Lower leg skin (tissue), 4 donors: Measurements from ENCODE around the gene HMCES. TPM values are rescaled to one million over a fixed set of nuclear protein-coding genes. Genes with fewer than 3 reads are reported as not detected.

ENCODE experiments used
- DNase-seq, 2 donors: peaks; one replicate each; pipeline ENCODE4 v3.0.0-alpha.2; 2019; ENCODE audit warnings: low spot score in 2 of 2
- H3K4me3 ChIP-seq: fragments of 200-600 bp; sonication (generic); 2 replicates; pipeline ENCODE4 v1.5.1; 2017; ENCODE audit warnings: mild to moderate bottlenecking, low read depth; ENCODE audit not compliant: poor library complexity, severe bottlenecking
- CTCF ChIP-seq, 3 donors: fragments of 450-650 bp; IDR thresholded peaks; one replicate each; pipeline ENCODE4 v1.5.1; 2016; ENCODE audit warnings: antibody characterized with exemption in 3 of 3, mild to moderate bottlenecking in 3 of 3, moderate library complexity in 2 of 3
- POLR2A ChIP-seq, 2 donors: fragments of 450-650 bp; IDR thresholded peaks; one replicate each; pipeline ENCODE4 v1.6.1; 2016 to 2017; ENCODE audit warnings: antibody characterized with exemption in 2 of 2, mild to moderate bottlenecking in 1 of 2, moderate library complexity in 1 of 2
- WGBS, 2 donors: methylation state at CpG; one replicate each; pipeline ENCODE4 v1.1.5; 2018; 5-methylcytosine and 5-hydroxymethylcytosine counted together
- intact Hi-C: fragments of 100-400 bp; cut with DNase I; formaldehyde crosslinking; loops from one replicate; pipeline ENCODE4 v1.15.0; 2023; ENCODE audit warnings: low total_unique reads
- total RNA-seq, 4 donors: library from RNA; depleted of rRNA; stranded (reverse); fragments of >200 nt; gene quantifications; one replicate each; pipeline ENCODE4 v1.1.0, GENCODE V29; 2016

The HMCES gene
- total RNA-seq, 4 donors from 2014 or later = 25.2 to 34.9 (median 34.4) TPM

- 1% methylated on average over 30 of the region's 34 CpGs; no CpG with 5 or more reads in 1 of the 2 donors for WGBS, 2 donors
- H3K4me3 ChIP-seq = peak overlapping the region; percentile 97
- TF ChIP-seq CTCF (IDR thresholded peaks at IDR 0.05) = no peak
- peak in 1 of 2 donors; percentile 96 for TF ChIP-seq POLR2A (IDR thresholded peaks at IDR 0.05)
- DNase-seq = no peak
- intact Hi-C loops = no loop called here
Observed at GRCh38 chr3:129315998-129316247, 37.3 kb downstream of the HMCES start.

- WGBS, 2 donors = 0 to 1% methylated on average over 21 to 29 of the region's 65 CpGs
- intact Hi-C loops = no loop called here
- DNase-seq = peak; percentile 89 to 98
- TF ChIP-seq CTCF (IDR thresholded peaks at IDR 0.05) (no peak), POLR2A (IDR thresholded peaks at IDR 0.05) (no peak)
- H3K4me3 ChIP-seq = peak overlapping the region; percentile 97
Observed at GRCh38 chr3:129316248-129317013, 37.8 kb downstream of the HMCES start.

- DNase-seq = peak in 1 of 2 donors; percentile 37
- TF ChIP-seq POLR2A (IDR thresholded peaks at IDR 0.05) = no peak
- no peak for TF ChIP-seq CTCF (IDR thresholded peaks at IDR 0.05)
- WGBS, 2 donors = 33 to 39% methylated on average over 15 of the region's 15 CpGs
- intact Hi-C loops = no loop called here
- peak overlapping the region; percentile 97 for H3K4me3 ChIP-seq
Observed at GRCh38 chr3:129317014-129317771, 38.5 kb downstream of the HMCES start.

DNA sequence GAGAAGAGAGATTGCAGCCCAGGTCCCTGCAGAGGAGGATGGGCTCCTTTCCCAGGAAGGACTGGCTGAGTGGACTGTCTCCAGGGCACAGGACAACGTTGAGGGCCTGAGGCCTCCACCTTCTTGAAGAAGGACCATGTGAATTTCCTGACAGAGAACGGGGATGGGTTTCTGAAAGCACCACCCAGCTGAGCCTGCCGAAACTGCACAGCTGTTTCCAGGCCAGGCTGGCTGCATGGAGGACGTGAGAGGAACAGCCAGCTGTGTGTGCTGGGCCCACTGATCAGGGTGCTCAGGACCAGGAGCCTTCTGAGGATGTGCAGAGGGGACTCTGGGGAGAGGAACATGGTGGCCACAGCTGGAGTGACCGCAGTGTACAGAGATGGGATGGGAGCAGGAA is 39.2 kb downstream of the HMCES start:
- no peak for TF ChIP-seq POLR2A (IDR thresholded peaks at IDR 0.05)
- no peak for TF ChIP-seq CTCF (IDR thresholded peaks at IDR 0.05)
- DNase-seq = no peak
- WGBS, 2 donors = 66 to 77% methylated on average over 3 to 5 of the region's 5 CpGs
- intact Hi-C loops = no loop called here
- H3K4me3 ChIP-seq = no peak overlapping the region

DNA sequence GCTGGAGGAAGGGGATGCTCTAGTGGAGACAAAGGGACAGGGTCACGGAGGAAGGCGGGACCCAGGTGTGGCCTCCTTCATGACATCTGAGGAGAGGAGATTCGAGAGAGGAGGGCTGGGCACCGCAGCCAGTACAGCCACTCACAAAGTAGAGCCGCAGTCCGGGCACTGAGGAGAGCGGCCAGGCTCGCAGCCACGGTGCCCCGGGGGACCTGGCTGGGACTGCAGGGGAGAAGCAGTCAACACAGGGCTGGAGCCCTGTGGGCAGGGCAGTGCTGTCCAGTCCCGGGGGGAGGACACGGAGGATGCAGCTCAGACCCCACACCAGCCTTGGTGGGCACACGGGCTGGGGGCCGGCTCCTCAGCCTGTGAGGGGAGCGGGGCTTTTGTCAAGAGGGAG is 40.3 kb downstream of the HMCES start:
- no peak for DNase-seq
- H3K4me3 ChIP-seq = no peak overlapping the region
- 94 to 96% methylated on average over 15 of the region's 15 CpGs for WGBS, 2 donors
- intact Hi-C loops = no loop called here
- TF ChIP-seq CTCF (IDR thresholded peaks at IDR 0.05) (no peak), POLR2A (IDR thresholded peaks at IDR 0.05) (no peak)
